GM19467 (cell line): ENCODE results near the gene GRM2.
"Not testable (repeated sequence)": the region's sequence is repeated elsewhere in the genome, so short reads cannot be mapped to it uniquely, and the experiment has no call there.

Experiments
- ATAC-seq: cut with Tn5 transposase; IDR thresholded peaks from one replicate; pipeline ENCODE4 v1.9.1; 2021; ENCODE audit warnings: mild to moderate bottlenecking, moderate library complexity; ENCODE audit not compliant: unreplicated experiment

The GRM2 gene

GRCh38 chr3:51720292-51721061 is 13.6 kb downstream of the GRM2 start:
- ATAC-seq = no peak

- no peak for ATAC-seq
Measured at GRCh38 chr3:51721062-51721745, 14.3 kb downstream of the GRM2 start.

- ATAC-seq = no peak
Measured at GRCh38 chr3:51722362-51722761, 15.5 kb downstream of the GRM2 start.

GRCh38 chr3:51727500-51727899 is 20.6 kb downstream of the GRM2 start:
- ATAC-seq = no peak

- ATAC-seq = no peak
Measured at GRCh38 chr3:51729042-51729633, 22.3 kb downstream of the GRM2 start.

- no peak for ATAC-seq
Measured at GRCh38 chr3:51733859-51734571, 27.1 kb downstream of the GRM2 start.

GRCh38 chr3:51734572-51734907 is 27.7 kb downstream of the GRM2 start:
- ATAC-seq = no peak

GRCh38 chr3:51735039-51735438 is 28.2 kb downstream of the GRM2 start:
- ATAC-seq = no peak

- no peak for ATAC-seq
Measured at GRCh38 chr3:51735950-51736349, 29.1 kb downstream of the GRM2 start.

GRCh38 chr3:51739110-51739509 is 32.2 kb downstream of the GRM2 start:
- ATAC-seq = no peak

GRCh38 chr3:51742320-51742719 is 35.5 kb downstream of the GRM2 start:
- not testable (repeated sequence) for ATAC-seq

GRCh38 chr3:51742978-51743377 is 36.1 kb downstream of the GRM2 start:
- ATAC-seq = not testable (repeated sequence)

GRCh38 chr3:51747840-51748239 is 41.0 kb downstream of the GRM2 start:
- ATAC-seq = no peak

- no peak for ATAC-seq
Measured at GRCh38 chr3:51748327-51748726, 41.5 kb downstream of the GRM2 start.

GRCh38 chr3:51750878-51751277 is 44.0 kb downstream of the GRM2 start:
- no peak for ATAC-seq

GRCh38 chr3:51751287-51751686 is 44.4 kb downstream of the GRM2 start:
- ATAC-seq = no peak

- ATAC-seq = not testable (repeated sequence)
Measured at GRCh38 chr3:51753763-51754750, 47.2 kb downstream of the GRM2 start.

- no peak for ATAC-seq
Measured at GRCh38 chr3:51759203-51759602, 52.3 kb downstream of the GRM2 start.
